ENCODE results near the gene THSD8. TPM values are rescaled to one million over a fixed set of nuclear protein-coding genes. Genes with fewer than 3 reads are reported as not detected.

THSD8 gene
- total and polyA plus RNA-seq, 4 experiments from 2014 or later, result 1.5 to 4.4 (median 2.7) TPM

GRCh38 chr19:12786952-12787351 is 14.9 kb upstream of the THSD8 start:
- ChIA-PET POLR2A (ENCODE audit: partially characterized antibody) (interaction anchor here (2.3 to 20.0 kb wide), 2 partner anchors 10 to 11 kb away, joined by 13 to 1162 read pairs; partner anchors contain the start of gene HOOK2), CTCF (ENCODE audit: partially characterized antibody) (interaction anchor here (0.7 to 3.2 kb wide), 2 partner anchors 9 kb away, joined by 3 to 14 read pairs; no protein-coding TSS in a partner anchor)
- Histone ChIP-seq H3K27ac (ENCODE audit: low read depth, low read length) (peak overlapping the region; percentile 99), H3K4me3 (ENCODE audit: low read length in 2 of 2) (no peak overlapping the region), H3K4me1 (ENCODE audit: insufficient read depth, low read length) (peaks cover 69% of the 10 kb centered on the region), H3K36me3 (ENCODE audit: insufficient read depth, low read length) (no peaks in the 10 kb centered on the region), H3K27me3 (ENCODE audit: insufficient read depth, low read length) (no peaks in the 10 kb centered on the region), H3K9me3 (ENCODE audit: control insufficient read depth in 1 of 2, low read length in 2 of 2) (no peaks in the 10 kb centered on the region)
- intact Hi-C loops (cut with micrococcal nuclease), result no loop called here
- peaks cover 17 to 35% (median 26%) of the 10 kb centered on the region in 4 donors for H3K4me1 Mint-ChIP-seq
- H3K36me3 Mint-ChIP-seq, result peaks cover 0 to 15% of the 10 kb centered on the region in 2 donors
- no peak for DNase-seq
- peak overlapping the region in 6 of 7 donors; percentile 46 to 99 (median 82) for H3K27ac Mint-ChIP-seq
- H3K9me3 Mint-ChIP-seq, result peaks cover 0 to 9% (median 0%) of the 10 kb centered on the region in 8 donors
- H3K4me3 Mint-ChIP-seq, result no peak overlapping the region
- no peaks in the 10 kb centered on the region for H3K27me3 Mint-ChIP-seq

GRCh38 chr19:12787458-12787857 is 14.4 kb upstream of the THSD8 start:
- Mint-ChIP-seq H3K36me3 (peaks cover 0 to 13% of the 10 kb centered on the region in 2 donors), H3K4me3 (no peak overlapping the region), H3K27ac (peak overlapping the region in 6 of 7 donors; percentile 46 to 100 (median 99)), H3K9me3 (peaks cover 0 to 12% (median 0%) of the 10 kb centered on the region in 8 donors), H3K4me1 (peaks cover 14 to 31% (median 22%) of the 10 kb centered on the region in 4 donors), H3K27me3 (no peaks in the 10 kb centered on the region)
- no peaks in the 10 kb centered on the region for H3K9me3 ChIP-seq (ENCODE audit: control insufficient read depth in 1 of 2, low read length in 2 of 2)
- no peak for DNase-seq
- intact Hi-C loops (cut with micrococcal nuclease), result no loop called here
- H3K4me3 ChIP-seq (ENCODE audit: low read length in 2 of 2), result no peak overlapping the region
- no peaks in the 10 kb centered on the region for H3K27me3 ChIP-seq (ENCODE audit: insufficient read depth, low read length)
- ChIA-PET POLR2A (ENCODE audit: partially characterized antibody) (interaction anchor here (2.3 to 20.0 kb wide), 3 partner anchors 10 to 15 kb away, joined by 8 to 1162 read pairs (median 13); partner anchors contain the start of genes HOOK2, PRDX2 and THSD8), CTCF (ENCODE audit: partially characterized antibody) (interaction anchor here (0.6 to 3.2 kb wide), 2 partner anchors 9 to 10 kb away, joined by 4 to 14 read pairs; no protein-coding TSS in a partner anchor)
- H3K4me1 ChIP-seq (ENCODE audit: insufficient read depth, low read length), result peaks cover 68% of the 10 kb centered on the region
- no peaks in the 10 kb centered on the region for H3K36me3 ChIP-seq (ENCODE audit: insufficient read depth, low read length)
- peak overlapping the region; percentile 100 for H3K27ac ChIP-seq (ENCODE audit: low read depth, low read length)

GRCh38 chr19:12788042-12788681 is 13.7 kb upstream of the THSD8 start:
- ChIA-PET POLR2A (ENCODE audit: partially characterized antibody) (interaction anchor here (1.3 to 20.0 kb wide), 4 partner anchors 9 to 65 kb away, joined by 3 to 1162 read pairs (median 10); partner anchors contain the start of genes HOOK2, PRDX2, THSD8 and TNPO2), CTCF (ENCODE audit: partially characterized antibody) (interaction anchor here (0.6 to 3.2 kb wide), 3 partner anchors 9 to 28 kb away, joined by 3 to 14 read pairs (median 4); no protein-coding TSS in a partner anchor)
- Histone ChIP-seq H3K36me3 (ENCODE audit: insufficient read depth, low read length) (no peaks in the 10 kb centered on the region), H3K27me3 (ENCODE audit: insufficient read depth, low read length) (no peaks in the 10 kb centered on the region), H3K9me3 (ENCODE audit: control insufficient read depth in 1 of 2, low read length in 2 of 2) (no peaks in the 10 kb centered on the region), H3K4me1 (ENCODE audit: insufficient read depth, low read length) (peaks cover 62% of the 10 kb centered on the region), H3K27ac (ENCODE audit: low read depth, low read length) (peak overlapping the region; percentile 100), H3K4me3 (ENCODE audit: low read length in 2 of 2) (no peak overlapping the region)
- Mint-ChIP-seq H3K27me3 (no peaks in the 10 kb centered on the region), H3K27ac (peak overlapping the region in 6 of 7 donors; percentile 98 to 100 (median 99)), H3K9me3 (peaks cover 0 to 18% (median 0%) of the 10 kb centered on the region in 8 donors), H3K4me1 (peaks cover 14 to 31% (median 22%) of the 10 kb centered on the region in 4 donors), H3K36me3 (peaks cover 3 to 18% of the 10 kb centered on the region in 2 donors), H3K4me3 (peak overlapping the region in 7 of 8 donors; percentile 9 to 90 (median 50))
- intact Hi-C loops (cut with micrococcal nuclease), result no loop called here
- no peak for DNase-seq

- H3K9me3 ChIP-seq (ENCODE audit: control insufficient read depth in 1 of 2, low read length in 2 of 2), result no peaks in the 10 kb centered on the region
- Mint-ChIP-seq H3K9me3 (peaks cover 0 to 21% (median 0%) of the 10 kb centered on the region in 8 donors), H3K27ac (peak overlapping the region in 6 of 7 donors; percentile 98 to 100 (median 99)), H3K4me3 (peak overlapping the region; percentile 27 to 90 (median 81)), H3K27me3 (no peaks in the 10 kb centered on the region), H3K4me1 (peaks cover 11 to 34% (median 18%) of the 10 kb centered on the region in 4 donors), H3K36me3 (peaks cover 4 to 21% of the 10 kb centered on the region in 2 donors)
- intact Hi-C loops (cut with micrococcal nuclease), result no loop called here
- peak in 3 of 5 donors; percentile 39 to 84 (median 46) for DNase-seq
- peak overlapping the region in 1 of 2 donors; percentile 27 for H3K4me3 ChIP-seq (ENCODE audit: low read length in 2 of 2)
- peak overlapping the region; percentile 100 for H3K27ac ChIP-seq (ENCODE audit: low read depth, low read length)
- CTCF ChIA-PET (ENCODE audit: partially characterized antibody), result interaction anchor here (1.6 to 3.2 kb wide), 2 partner anchors 11 to 29 kb away, joined by 3 to 14 read pairs; no protein-coding TSS in a partner anchor
- H3K4me1 ChIP-seq (ENCODE audit: insufficient read depth, low read length), result peaks cover 56% of the 10 kb centered on the region
- H3K36me3 ChIP-seq (ENCODE audit: insufficient read depth, low read length), result no peaks in the 10 kb centered on the region
- POLR2A ChIA-PET (ENCODE audit: partially characterized antibody), result interaction anchor here (1.1 to 20.0 kb wide), 5 partner anchors 8 to 65 kb away, joined by 3 to 1162 read pairs (median 8); partner anchors contain the start of genes GET3, HOOK2, PRDX2 and THSD8
- no peaks in the 10 kb centered on the region for H3K27me3 ChIP-seq (ENCODE audit: insufficient read depth, low read length)
Measured at GRCh38 chr19:12788682-12789097, 13.2 kb upstream of the THSD8 start.

- ChIA-PET CTCF (ENCODE audit: partially characterized antibody) (interaction anchor here (1.6 to 3.2 kb wide), 2 partner anchors 11 to 29 kb away, joined by 3 to 14 read pairs; no protein-coding TSS in a partner anchor), POLR2A (ENCODE audit: partially characterized antibody) (interaction anchor here (1.1 to 20.0 kb wide), 4 partner anchors 13 to 66 kb away, joined by 3 to 1162 read pairs (median 6); partner anchors contain the start of genes GET3, HOOK2, PRDX2 and THSD8)
- Mint-ChIP-seq H3K27me3 (no peaks in the 10 kb centered on the region), H3K27ac (peak overlapping the region in 6 of 7 donors; percentile 98 to 100 (median 100)), H3K9me3 (peaks cover 0 to 21% (median 0%) of the 10 kb centered on the region in 8 donors), H3K36me3 (peaks cover 4 to 21% of the 10 kb centered on the region in 2 donors), H3K4me3 (peak overlapping the region; percentile 70 to 98 (median 84)), H3K4me1 (peaks cover 14 to 39% (median 22%) of the 10 kb centered on the region in 4 donors)
- peaks cover 55% of the 10 kb centered on the region for H3K4me1 ChIP-seq (ENCODE audit: insufficient read depth, low read length)
- peak overlapping the region; percentile 100 for H3K27ac ChIP-seq (ENCODE audit: low read depth, low read length)
- no peaks in the 10 kb centered on the region for H3K27me3 ChIP-seq (ENCODE audit: insufficient read depth, low read length)
- intact Hi-C loops (cut with micrococcal nuclease), result no loop called here
- H3K9me3 ChIP-seq (ENCODE audit: control insufficient read depth in 1 of 2, low read length in 2 of 2), result no peaks in the 10 kb centered on the region
- DNase-seq, result peak in 2 of 5 donors; percentile 25 to 73
- no peaks in the 10 kb centered on the region for H3K36me3 ChIP-seq (ENCODE audit: insufficient read depth, low read length)
- H3K4me3 ChIP-seq (ENCODE audit: low read length in 2 of 2), result peak overlapping the region in 1 of 2 donors; percentile 100
Measured at GRCh38 chr19:12789098-12789903, 12.6 kb upstream of the THSD8 start.

GRCh38 chr19:12789904-12790619 is 11.8 kb upstream of the THSD8 start:
- ChIA-PET CTCF (ENCODE audit: partially characterized antibody) (interaction anchor here (1.6 to 17.4 kb wide), 2 partner anchors 19 to 30 kb away, joined by 3 to 906 read pairs; partner anchors contain the start of gene HOOK2), POLR2A (ENCODE audit: partially characterized antibody) (interaction anchor here (1.1 to 20.0 kb wide), 8 partner anchors 12 to 158 kb away, joined by 3 to 1162 read pairs (median 40); partner anchors contain the start of genes GET3, HOOK2, PRDX2 and RNASEH2A)
- Histone ChIP-seq H3K36me3 (ENCODE audit: insufficient read depth, low read length) (no peaks in the 10 kb centered on the region), H3K4me3 (ENCODE audit: low read length in 2 of 2) (peak overlapping the region; percentile 85 to 100), H3K27ac (ENCODE audit: low read depth, low read length) (peak overlapping the region; percentile 100), H3K4me1 (ENCODE audit: insufficient read depth, low read length) (peaks cover 55% of the 10 kb centered on the region), H3K9me3 (ENCODE audit: control insufficient read depth in 1 of 2, low read length in 2 of 2) (no peaks in the 10 kb centered on the region), H3K27me3 (ENCODE audit: insufficient read depth, low read length) (no peaks in the 10 kb centered on the region)
- Mint-ChIP-seq H3K27ac (peak overlapping the region in 6 of 7 donors; percentile 99 to 100 (median 100)), H3K36me3 (peaks cover 4 to 21% of the 10 kb centered on the region in 2 donors), H3K9me3 (peaks cover 0 to 24% (median 0%) of the 10 kb centered on the region in 8 donors), H3K4me3 (peak overlapping the region; percentile 92 to 98 (median 95)), H3K27me3 (no peaks in the 10 kb centered on the region), H3K4me1 (peaks cover 20 to 47% (median 28%) of the 10 kb centered on the region in 4 donors)
- intact Hi-C loops (cut with micrococcal nuclease), result loop anchor here (1.0 to 5.0 kb wide), 4 partner anchors 8 to 1057 kb away; partner anchors contain the start of genes IER2, RAD23A and STX10
- peak; percentile 90 to 93 (median 92) for DNase-seq
